ENCODE data around the gene RNU6-9.

GRCh38 chr19:926323-926588 lies 33.0 kb downstream of the RNU6-9 start:
- TF ChIP-seq, protein P1, sequence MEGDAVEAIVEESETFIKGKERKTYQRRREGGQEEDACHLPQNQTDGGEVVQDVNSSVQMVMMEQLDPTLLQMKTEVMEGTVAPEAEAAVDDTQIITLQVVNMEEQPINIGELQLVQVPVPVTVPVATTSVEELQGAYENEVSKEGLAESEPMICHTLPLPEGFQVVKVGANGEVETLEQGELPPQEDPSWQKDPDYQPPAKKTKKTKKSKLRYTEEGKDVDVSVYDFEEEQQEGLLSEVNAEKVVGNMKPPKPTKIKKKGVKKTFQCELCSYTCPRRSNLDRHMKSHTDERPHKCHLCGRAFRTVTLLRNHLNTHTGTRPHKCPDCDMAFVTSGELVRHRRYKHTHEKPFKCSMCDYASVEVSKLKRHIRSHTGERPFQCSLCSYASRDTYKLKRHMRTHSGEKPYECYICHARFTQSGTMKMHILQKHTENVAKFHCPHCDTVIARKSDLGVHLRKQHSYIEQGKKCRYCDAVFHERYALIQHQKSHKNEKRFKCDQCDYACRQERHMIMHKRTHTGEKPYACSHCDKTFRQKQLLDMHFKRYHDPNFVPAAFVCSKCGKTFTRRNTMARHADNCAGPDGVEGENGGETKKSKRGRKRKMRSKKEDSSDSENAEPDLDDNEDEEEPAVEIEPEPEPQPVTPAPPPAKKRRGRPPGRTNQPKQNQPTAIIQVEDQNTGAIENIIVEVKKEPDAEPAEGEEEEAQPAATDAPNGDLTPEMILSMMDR (IDR thresholded peaks at IDR 0.05): no peak
- TF ChIP-seq POLR2A (IDR thresholded peaks at IDR 0.05): no peak
